Ectodermal cell (in vitro differentiated cells): ENCODE results near the gene LMAN1.

Source experiments
- H3K27ac ChIP-seq: 2 replicates; pipeline ENCODE4 v1.7.0; 2013; ENCODE audit warnings: mild to moderate bottlenecking, low read depth, low read length; ENCODE audit not compliant: insufficient read depth, poor library complexity, severe bottlenecking
- H3K27me3 ChIP-seq: 2 replicates; pipeline ENCODE4 v1.7.0; 2013; ENCODE audit warnings: mild to moderate bottlenecking, low read length; ENCODE audit not compliant: insufficient read depth, control insufficient read depth, poor library complexity, severe bottlenecking
- H3K36me3 ChIP-seq: one replicate; pipeline ENCODE4 v1.7.0; 2013; ENCODE audit warnings: low read length; ENCODE audit not compliant: control insufficient read depth, insufficient read depth
- H3K4me1 ChIP-seq: one replicate; pipeline ENCODE4 v1.7.0; 2013; ENCODE audit warnings: low read length; ENCODE audit not compliant: control insufficient read depth, insufficient read depth
- H3K4me3 ChIP-seq: 2 replicates; pipeline ENCODE4 v1.7.0; 2013; ENCODE audit warnings: low read depth, low read length, control low read depth; ENCODE audit not compliant: insufficient read depth
- H3K9me3 ChIP-seq: 2 replicates; pipeline ENCODE4 v1.7.0; 2013; ENCODE audit warnings: mild to moderate bottlenecking, low read length, moderate library complexity; ENCODE audit not compliant: control insufficient read depth
- WGBS, 2 experiments: methylation state at CpG; one replicate each; pipeline ENCODE4 v1.1.7; 2013; ENCODE audit warnings: missing lambda C conversion rate in 2 of 2; 5-methylcytosine and 5-hydroxymethylcytosine counted together

Gene LMAN1

GRCh38 chr18:59308248-59308937, 50.7 kb downstream of the LMAN1 start:
- H3K4me3 ChIP-seq, result no peak overlapping the region
- H3K4me1 ChIP-seq, result no peaks in the 10 kb centered on the region
- no peaks in the 10 kb centered on the region for H3K9me3 ChIP-seq
- 4 to 7% methylated on average over 44 to 46 of the region's 46 CpGs for WGBS, 2 experiments
- no peaks in the 10 kb centered on the region for H3K36me3 ChIP-seq
- peaks cover 72% of the 10 kb centered on the region for H3K27me3 ChIP-seq
- no peak overlapping the region for H3K27ac ChIP-seq

- Histone ChIP-seq H3K4me1 (no peaks in the 10 kb centered on the region), H3K4me3 (no peak overlapping the region), H3K9me3 (no peaks in the 10 kb centered on the region), H3K36me3 (no peaks in the 10 kb centered on the region), H3K27me3 (peaks cover 68% of the 10 kb centered on the region), H3K27ac (no peak overlapping the region)
- WGBS, 2 experiments, result 70 to 87% methylated on average over 5 to 6 of the region's 6 CpGs
Measured at GRCh38 chr18:59306640-59307039, 52.4 kb downstream of the LMAN1 start.

GRCh38 chr18:59305295-59305694, 53.8 kb downstream of the LMAN1 start:
- H3K36me3 ChIP-seq, result no peaks in the 10 kb centered on the region
- no peaks in the 10 kb centered on the region for H3K4me1 ChIP-seq
- no peak overlapping the region for H3K4me3 ChIP-seq
- H3K9me3 ChIP-seq, result no peaks in the 10 kb centered on the region
- no peak overlapping the region for H3K27ac ChIP-seq
- H3K27me3 ChIP-seq, result peaks cover 54% of the 10 kb centered on the region
- WGBS, 2 experiments, result 85 to 86% methylated on average over 4 of the region's 4 CpGs

- H3K9me3 ChIP-seq, result no peaks in the 10 kb centered on the region
- WGBS, 2 experiments, result 86 to 90% methylated on average over 9 of the region's 9 CpGs
- H3K27me3 ChIP-seq, result peaks cover 41% of the 10 kb centered on the region
- H3K36me3 ChIP-seq, result no peaks in the 10 kb centered on the region
- no peak overlapping the region for H3K4me3 ChIP-seq
- H3K4me1 ChIP-seq, result no peaks in the 10 kb centered on the region
- H3K27ac ChIP-seq, result no peak overlapping the region
Measured at GRCh38 chr18:59303656-59304195, 55.3 kb downstream of the LMAN1 start.

- WGBS, 2 experiments, result 83 to 93% methylated on average over 2 of the region's 2 CpGs
- no peak overlapping the region for H3K4me3 ChIP-seq
- H3K27ac ChIP-seq, result no peak overlapping the region
- H3K36me3 ChIP-seq, result no peaks in the 10 kb centered on the region
- no peaks in the 10 kb centered on the region for H3K9me3 ChIP-seq
- H3K4me1 ChIP-seq, result no peaks in the 10 kb centered on the region
- H3K27me3 ChIP-seq, result peaks cover 34% of the 10 kb centered on the region
Measured at GRCh38 chr18:59303006-59303405, 56.1 kb downstream of the LMAN1 start.

- no peaks in the 10 kb centered on the region for H3K36me3 ChIP-seq
- H3K27ac ChIP-seq, result no peak overlapping the region
- no peaks in the 10 kb centered on the region for H3K4me1 ChIP-seq
- H3K9me3 ChIP-seq, result no peaks in the 10 kb centered on the region
- H3K4me3 ChIP-seq, result no peak overlapping the region
- 87 to 88% methylated on average over 4 of the region's 4 CpGs for WGBS, 2 experiments
- peaks cover 24% of the 10 kb centered on the region for H3K27me3 ChIP-seq
Measured at GRCh38 chr18:59301929-59302328, 57.1 kb downstream of the LMAN1 start.

GRCh38 chr18:59300676-59301285, 58.3 kb downstream of the LMAN1 start:
- Histone ChIP-seq H3K36me3 (no peaks in the 10 kb centered on the region), H3K27ac (no peak overlapping the region), H3K9me3 (no peaks in the 10 kb centered on the region), H3K27me3 (peaks cover 13% of the 10 kb centered on the region), H3K4me1 (no peaks in the 10 kb centered on the region), H3K4me3 (no peak overlapping the region)
- 83 to 87% methylated on average over 3 of the region's 3 CpGs for WGBS, 2 experiments

GRCh38 chr18:59298871-59299270, 60.2 kb downstream of the LMAN1 start:
- Histone ChIP-seq H3K9me3 (no peaks in the 10 kb centered on the region), H3K4me1 (no peaks in the 10 kb centered on the region), H3K36me3 (no peaks in the 10 kb centered on the region), H3K4me3 (no peak overlapping the region), H3K27me3 (peaks cover 15% of the 10 kb centered on the region), H3K27ac (no peak overlapping the region)
- 86 to 92% methylated on average over 8 of the region's 8 CpGs for WGBS, 2 experiments

- no peak overlapping the region for H3K27ac ChIP-seq
- no peak overlapping the region for H3K4me3 ChIP-seq
- H3K9me3 ChIP-seq, result no peaks in the 10 kb centered on the region
- no peaks in the 10 kb centered on the region for H3K4me1 ChIP-seq
- H3K36me3 ChIP-seq, result no peaks in the 10 kb centered on the region
- H3K27me3 ChIP-seq, result peaks cover 37% of the 10 kb centered on the region
Measured at GRCh38 chr18:59293317-59293716, 65.7 kb downstream of the LMAN1 start.

GRCh38 chr18:59286341-59286740, 72.7 kb downstream of the LMAN1 start:
- 83 to 86% methylated on average over 6 of the region's 6 CpGs for WGBS, 2 experiments
- Histone ChIP-seq H3K9me3 (no peaks in the 10 kb centered on the region), H3K36me3 (no peaks in the 10 kb centered on the region), H3K27ac (no peak overlapping the region), H3K4me1 (no peaks in the 10 kb centered on the region), H3K4me3 (no peak overlapping the region), H3K27me3 (peaks cover 43% of the 10 kb centered on the region)
